AG04450 (cell line): Measurements from ENCODE around the gene NAXD. TPM values are rescaled to one million over a fixed set of nuclear protein-coding genes. Genes with fewer than 3 reads are reported as not detected.

ENCODE experiments used
- CTCF ChIA-PET: fragments of 300-600, 350-600 bp; formaldehyde crosslinking; extraction: SDS; loops from one replicate; lab custom pipeline; 2022; ENCODE audit warnings: antibody characterized with exemption, inconsistent platforms; lab: Charles Lee
- POLR2A ChIA-PET: fragments of 350-600 bp; formaldehyde crosslinking; extraction: SDS; loops from one replicate; lab custom pipeline; 2021; ENCODE audit warnings: antibody characterized with exemption, inconsistent platforms; lab: Yijun Ruan, JAX
- DNase-seq: peaks from one replicate; pipeline ENCODE4 v3.0.0-alpha.2; 2011; ENCODE audit warnings: low read depth, low spot score
- H3K27ac ChIP-seq: one replicate; pipeline ENCODE4 v1.5.1; 2012; ENCODE audit warnings: low read depth, low read length, control low read depth
- H3K27me3 ChIP-seq: one replicate; pipeline ENCODE4 v1.6.0; 2012; ENCODE audit warnings: low read length; ENCODE audit not compliant: control insufficient read depth, insufficient read depth
- H3K4me3 ChIP-seq: 2 replicates; pipeline ENCODE4 v1.5.1; 2011; ENCODE audit warnings: mild to moderate bottlenecking, low read depth, low read length, control low read depth
- H3K9me3 ChIP-seq: 2 replicates; pipeline ENCODE4 v1.5.1; 2012; ENCODE audit warnings: low read length; ENCODE audit not compliant: control insufficient read depth, insufficient read depth
- polyA plus RNA-seq: library from polyadenylated mRNA; depleted of rRNA; stranded (reverse); fragments of >200 nt; gene quantifications from 2 replicates; pipeline ENCODE4 v1.2.3, GENCODE V29; 2011
- TF ChIP-seq, protein P1 (sequence below): IDR thresholded peaks from 2 replicates; pipeline ENCODE4 v1.5.1; 2011; ENCODE audit warnings: low read depth, low read length, control low read depth, inconsistent platforms

Gene NAXD
- polyA plus RNA-seq, 1 experiment, result 35.0 TPM

DNA sequence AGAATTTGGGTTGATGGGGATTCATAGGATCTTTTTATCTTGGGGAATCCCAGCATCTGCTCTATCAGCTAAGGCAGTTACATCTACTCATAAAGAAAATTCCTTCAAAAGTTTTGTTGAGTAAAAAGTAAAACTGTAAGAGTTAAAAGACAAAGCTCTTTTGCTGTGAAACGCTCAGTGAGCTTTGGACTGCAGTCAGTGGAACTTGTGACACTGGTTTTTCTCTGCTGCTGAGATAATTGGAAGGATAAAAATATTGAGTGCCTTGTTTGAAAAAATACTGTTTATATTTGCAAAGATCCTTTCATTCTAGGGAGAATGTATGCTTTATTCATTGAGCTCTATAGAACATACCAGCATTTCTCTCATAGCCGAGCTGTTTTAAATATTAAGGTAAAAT, 5.3 kb downstream of the NAXD start:
- Histone ChIP-seq H3K4me3 (no peak overlapping the region), H3K9me3 (no peaks in the 10 kb centered on the region; the same call in 1 of the 2 replicates), H3K27me3 (no peaks in the 10 kb centered on the region), H3K27ac (no peak overlapping the region)
- TF ChIP-seq, protein P1, sequence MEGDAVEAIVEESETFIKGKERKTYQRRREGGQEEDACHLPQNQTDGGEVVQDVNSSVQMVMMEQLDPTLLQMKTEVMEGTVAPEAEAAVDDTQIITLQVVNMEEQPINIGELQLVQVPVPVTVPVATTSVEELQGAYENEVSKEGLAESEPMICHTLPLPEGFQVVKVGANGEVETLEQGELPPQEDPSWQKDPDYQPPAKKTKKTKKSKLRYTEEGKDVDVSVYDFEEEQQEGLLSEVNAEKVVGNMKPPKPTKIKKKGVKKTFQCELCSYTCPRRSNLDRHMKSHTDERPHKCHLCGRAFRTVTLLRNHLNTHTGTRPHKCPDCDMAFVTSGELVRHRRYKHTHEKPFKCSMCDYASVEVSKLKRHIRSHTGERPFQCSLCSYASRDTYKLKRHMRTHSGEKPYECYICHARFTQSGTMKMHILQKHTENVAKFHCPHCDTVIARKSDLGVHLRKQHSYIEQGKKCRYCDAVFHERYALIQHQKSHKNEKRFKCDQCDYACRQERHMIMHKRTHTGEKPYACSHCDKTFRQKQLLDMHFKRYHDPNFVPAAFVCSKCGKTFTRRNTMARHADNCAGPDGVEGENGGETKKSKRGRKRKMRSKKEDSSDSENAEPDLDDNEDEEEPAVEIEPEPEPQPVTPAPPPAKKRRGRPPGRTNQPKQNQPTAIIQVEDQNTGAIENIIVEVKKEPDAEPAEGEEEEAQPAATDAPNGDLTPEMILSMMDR, result no peak
- CTCF ChIA-PET, result interaction anchor here (0.6 to 1.5 kb wide), 3 partner anchors 24 to 1144 kb away, joined by 3 to 8 read pairs (median 4); no protein-coding TSS in a partner anchor
- no peak for DNase-seq
- POLR2A ChIA-PET, result interaction anchor here (0.5 kb wide), 1 partner anchor 36 kb away, joined by 3 read pairs; no protein-coding TSS in a partner anchor

DNA sequence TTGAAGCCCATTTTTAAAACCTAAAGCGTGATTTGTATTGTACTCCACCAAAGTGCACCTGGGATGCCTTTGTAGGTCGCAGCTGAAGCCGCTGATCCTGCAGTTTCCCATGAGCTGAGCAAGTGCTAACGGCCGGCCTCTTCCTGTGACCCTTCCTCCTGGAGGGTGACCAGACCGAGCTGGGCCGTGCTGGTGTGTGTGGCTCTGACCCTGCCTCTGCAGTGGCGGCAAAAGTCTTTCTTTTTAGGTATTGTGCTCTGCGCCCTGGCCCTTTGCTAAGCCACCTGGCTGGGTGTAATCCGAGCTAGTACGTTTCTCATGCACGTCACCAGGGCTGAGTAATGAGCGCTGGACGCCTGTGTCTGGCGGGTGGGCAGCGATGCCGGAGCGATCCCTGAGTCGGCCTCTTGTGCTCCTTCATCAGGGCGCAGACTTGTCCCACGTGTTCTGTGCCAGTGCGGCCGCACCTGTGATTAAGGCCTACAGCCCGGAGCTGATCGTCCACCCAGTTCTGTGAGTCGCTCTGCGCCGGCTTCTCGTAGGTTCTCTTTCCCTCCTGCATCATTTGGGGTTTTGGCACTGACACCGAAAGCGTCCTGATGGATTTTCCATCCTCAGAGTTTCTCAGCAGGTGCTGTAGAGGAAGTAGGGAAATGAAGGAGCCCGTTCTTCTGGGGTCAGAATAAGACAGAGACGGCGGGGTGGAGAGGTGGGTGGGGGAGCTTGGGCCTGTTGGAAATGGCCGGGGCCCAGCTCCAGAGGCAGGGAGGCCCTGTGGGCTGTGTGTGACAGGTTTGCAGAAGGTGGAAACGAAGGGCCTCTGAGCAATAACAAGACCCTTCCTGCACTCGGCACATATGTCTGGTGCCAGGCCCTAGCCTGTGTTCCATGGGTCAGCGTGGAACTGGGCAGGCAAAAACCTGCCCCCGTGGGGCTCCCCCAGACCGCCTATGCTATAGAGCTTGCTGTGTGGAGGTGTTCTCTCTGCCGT, 9.7 kb downstream of the NAXD start:
- H3K27me3 ChIP-seq, result no peaks in the 10 kb centered on the region
- no peak overlapping the region for H3K4me3 ChIP-seq
- TF ChIP-seq, protein P1, result no peak
- POLR2A ChIA-PET, result no interaction called here
- H3K9me3 ChIP-seq, result no peaks in the 10 kb centered on the region; the same call in 1 of the 2 replicates
- CTCF ChIA-PET, result no interaction called here
- H3K27ac ChIP-seq, result no peak overlapping the region
- DNase-seq, result no peak

DNA sequence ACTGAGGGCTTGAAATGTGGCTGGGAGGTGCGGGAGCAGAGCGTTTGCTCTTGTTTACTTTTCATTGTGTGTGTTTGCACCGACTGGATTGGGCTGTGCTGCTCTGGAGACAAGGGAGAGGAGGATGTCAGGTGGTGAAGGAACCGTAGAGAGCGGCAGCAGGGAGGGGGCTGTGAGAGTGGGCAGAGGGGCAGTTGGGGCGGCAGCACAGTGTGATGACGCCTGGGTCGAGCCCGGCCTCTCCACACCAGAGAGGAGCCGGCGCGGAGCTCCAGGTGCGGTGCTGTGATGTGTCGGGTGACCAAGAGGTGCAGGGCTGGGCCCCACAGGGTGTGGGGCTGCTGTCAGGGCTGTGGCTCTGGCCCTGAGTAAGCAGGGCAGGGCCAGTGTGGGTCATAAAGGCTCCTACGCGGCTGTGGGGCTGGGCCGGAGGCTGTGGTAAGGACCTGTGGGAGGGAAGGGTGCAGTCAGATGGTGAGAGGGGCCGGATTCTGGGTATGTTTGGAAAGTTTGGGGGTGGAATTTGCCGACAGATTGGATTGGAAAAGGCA, 10.5 kb downstream of the NAXD start:
- H3K9me3 ChIP-seq, result no peaks in the 10 kb centered on the region; the same call in 1 of the 2 replicates
- no peaks in the 10 kb centered on the region for H3K27me3 ChIP-seq
- ChIA-PET CTCF (no interaction called here), POLR2A (no interaction called here)
- TF ChIP-seq, protein P1, result no peak
- H3K4me3 ChIP-seq, result no peak overlapping the region
- no peak for DNase-seq
- no peak overlapping the region for H3K27ac ChIP-seq

DNA sequence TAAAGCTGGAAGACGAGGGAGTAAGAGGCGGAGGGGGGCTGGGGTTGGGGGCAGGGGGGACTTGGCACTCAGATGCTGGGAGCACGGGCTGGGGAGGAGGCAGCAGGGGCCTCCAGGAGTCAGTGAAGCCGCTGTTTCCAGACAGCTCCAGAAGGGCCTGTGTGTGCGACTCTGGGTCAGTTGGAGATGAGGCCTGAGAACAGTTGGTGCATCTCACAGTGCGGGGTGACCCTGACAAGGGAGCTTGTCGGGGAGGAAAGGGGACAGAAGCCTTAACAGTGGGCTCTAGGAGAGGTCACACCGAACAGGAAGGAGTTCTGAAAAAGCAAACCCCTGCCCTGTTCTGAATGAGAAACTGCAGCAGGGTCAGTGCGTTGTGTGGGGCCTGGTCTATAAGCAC, 11.2 kb downstream of the NAXD start:
- Histone ChIP-seq H3K27me3 (no peaks in the 10 kb centered on the region), H3K4me3 (no peak overlapping the region), H3K27ac (no peak overlapping the region), H3K9me3 (no peaks in the 10 kb centered on the region; the same call in 1 of the 2 replicates)
- no peak for DNase-seq
- TF ChIP-seq, protein P1, result no peak
- ChIA-PET POLR2A (no interaction called here), CTCF (no interaction called here)

DNA sequence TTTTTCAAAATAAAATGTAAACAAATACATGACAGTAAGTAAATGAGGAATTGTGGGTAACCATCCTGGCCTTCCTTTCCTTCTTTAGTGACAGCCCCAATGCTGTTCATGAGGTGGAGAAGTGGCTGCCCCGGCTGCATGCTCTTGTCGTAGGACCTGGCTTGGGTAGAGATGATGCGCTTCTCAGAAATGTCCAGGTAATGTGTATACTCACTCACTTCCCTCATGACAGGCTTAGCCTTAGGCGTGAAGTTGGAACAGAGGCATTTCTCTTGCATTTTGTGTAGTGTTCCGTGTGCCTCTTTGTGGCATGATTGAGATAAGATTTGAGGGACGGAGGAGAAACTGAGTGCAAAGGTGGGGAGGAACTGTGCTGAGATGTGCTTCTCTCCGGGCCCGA, 12.0 kb downstream of the NAXD start:
- Histone ChIP-seq H3K27me3 (no peaks in the 10 kb centered on the region), H3K9me3 (no peaks in the 10 kb centered on the region; the same call in 1 of the 2 replicates), H3K27ac (no peak overlapping the region), H3K4me3 (no peak overlapping the region)
- TF ChIP-seq, protein P1, result no peak
- ChIA-PET POLR2A (no interaction called here), CTCF (no interaction called here)
- no peak for DNase-seq
